ENCODE measurements around the gene COL8A2.

DNA sequence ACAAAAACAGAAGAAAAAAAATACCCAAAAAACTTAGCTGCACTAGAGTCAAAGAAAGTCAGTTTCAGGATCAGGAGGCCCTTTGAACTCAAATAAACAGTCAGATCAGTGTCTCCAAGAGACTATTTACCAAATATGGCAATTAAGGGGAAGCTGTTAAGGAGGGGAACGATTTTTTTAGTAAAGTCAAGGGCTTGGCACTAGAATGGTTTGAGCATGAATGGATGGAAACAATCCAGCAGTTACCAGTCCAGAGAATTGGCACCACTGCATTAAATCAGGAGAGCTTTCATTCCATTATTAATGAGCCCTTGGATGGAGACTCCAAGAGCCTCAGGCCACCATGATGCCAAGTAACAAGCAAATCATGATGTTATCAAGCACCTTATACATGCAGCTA is 17.1 kb upstream of the COL8A2 start:
- TF ChIP-seq POLR2A (IDR thresholded peaks at IDR 0.05) (no peak), POLR2AphosphoS5 (IDR thresholded peaks at IDR 0.05) (no peak), EP300 (IDR thresholded peaks at IDR 0.05) (no peak)
- TF ChIP-seq, protein P1, sequence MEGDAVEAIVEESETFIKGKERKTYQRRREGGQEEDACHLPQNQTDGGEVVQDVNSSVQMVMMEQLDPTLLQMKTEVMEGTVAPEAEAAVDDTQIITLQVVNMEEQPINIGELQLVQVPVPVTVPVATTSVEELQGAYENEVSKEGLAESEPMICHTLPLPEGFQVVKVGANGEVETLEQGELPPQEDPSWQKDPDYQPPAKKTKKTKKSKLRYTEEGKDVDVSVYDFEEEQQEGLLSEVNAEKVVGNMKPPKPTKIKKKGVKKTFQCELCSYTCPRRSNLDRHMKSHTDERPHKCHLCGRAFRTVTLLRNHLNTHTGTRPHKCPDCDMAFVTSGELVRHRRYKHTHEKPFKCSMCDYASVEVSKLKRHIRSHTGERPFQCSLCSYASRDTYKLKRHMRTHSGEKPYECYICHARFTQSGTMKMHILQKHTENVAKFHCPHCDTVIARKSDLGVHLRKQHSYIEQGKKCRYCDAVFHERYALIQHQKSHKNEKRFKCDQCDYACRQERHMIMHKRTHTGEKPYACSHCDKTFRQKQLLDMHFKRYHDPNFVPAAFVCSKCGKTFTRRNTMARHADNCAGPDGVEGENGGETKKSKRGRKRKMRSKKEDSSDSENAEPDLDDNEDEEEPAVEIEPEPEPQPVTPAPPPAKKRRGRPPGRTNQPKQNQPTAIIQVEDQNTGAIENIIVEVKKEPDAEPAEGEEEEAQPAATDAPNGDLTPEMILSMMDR (IDR thresholded peaks at IDR 0.05) = no peak
